Mesothelial cell of epicardium (in vitro differentiated cells): ENCODE data around the gene RABGAP1. TPM values are rescaled to one million over a fixed set of nuclear protein-coding genes. Genes with fewer than 3 reads are reported as not detected.
A peak's percentile ranks its signal among the peaks of the same experiment; 100 is the strongest.

Experiments
- DNase-seq, 2 experiments: peaks; one replicate each; pipeline ENCODE4 v3.0.0; 2021; ENCODE audit warnings: low spot score in 2 of 2; ENCODE audit not compliant: unreplicated experiment in 2 of 2
- H3K27ac Mint-ChIP-seq: 2 replicates; pipeline ENCODE4 v1.8.0; 2021; ENCODE audit warnings: mixed read lengths
- H3K27me3 Mint-ChIP-seq: 2 replicates; pipeline ENCODE4 v1.8.0; 2021; ENCODE audit warnings: low read depth, mixed read lengths
- H3K36me3 Mint-ChIP-seq: 2 replicates; pipeline ENCODE4 v1.8.0; 2021; ENCODE audit warnings: mixed read lengths
- H3K4me1 Mint-ChIP-seq: 2 replicates; pipeline ENCODE4 v1.8.0; 2021; ENCODE audit warnings: mixed read lengths
- H3K4me3 Mint-ChIP-seq: 2 replicates; pipeline ENCODE4 v1.8.0; 2021; ENCODE audit warnings: mild to moderate bottlenecking, moderate library complexity, mixed read lengths
- H3K9me3 Mint-ChIP-seq: 2 replicates; pipeline ENCODE4 v1.8.0; 2021; ENCODE audit warnings: mixed read lengths
- CTCF ChIP-seq: fragments of 200-600 bp; sonication (generic); IDR thresholded peaks from one replicate; pipeline ENCODE4 v1.5.0; 2021; ENCODE audit warnings: antibody characterized with exemption; ENCODE audit not compliant: unreplicated experiment
- total RNA-seq: library from RNA; stranded (reverse); gene quantifications from 3 replicates; pipeline ENCODE4 v1.2.1, GENCODE V29; 2021

The RABGAP1 gene
- total RNA-seq, 1 donor from 2014 or later = 88.1 TPM

- Mint-ChIP-seq H3K36me3 (peaks cover 43% of the 10 kb centered on the region), H3K4me3 (no peak overlapping the region), H3K27me3 (no peaks in the 10 kb centered on the region), H3K27ac (no peak overlapping the region), H3K9me3 (no peaks in the 10 kb centered on the region), H3K4me1 (peaks cover 7% of the 10 kb centered on the region)
- DNase-seq = no peak
- TF ChIP-seq CTCF = no peak
Measured at GRCh38 chr9:123084256-123084655, 143.4 kb downstream of the RABGAP1 start.

- no peaks in the 10 kb centered on the region for H3K9me3 Mint-ChIP-seq
- DNase-seq = no peak
- no peak for TF ChIP-seq CTCF
- no peak overlapping the region for H3K27ac Mint-ChIP-seq
- H3K36me3 Mint-ChIP-seq = peaks cover 43% of the 10 kb centered on the region
- peaks cover 22% of the 10 kb centered on the region for H3K4me1 Mint-ChIP-seq
- no peak overlapping the region for H3K4me3 Mint-ChIP-seq
- H3K27me3 Mint-ChIP-seq = no peaks in the 10 kb centered on the region
Measured at GRCh38 chr9:123085916-123086315, 145.1 kb downstream of the RABGAP1 start.

GRCh38 chr9:123087359-123087888 is 146.6 kb downstream of the RABGAP1 start:
- Mint-ChIP-seq H3K27ac (no peak overlapping the region), H3K36me3 (peaks cover 47% of the 10 kb centered on the region), H3K9me3 (no peaks in the 10 kb centered on the region), H3K4me3 (no peak overlapping the region), H3K4me1 (peaks cover 19% of the 10 kb centered on the region), H3K27me3 (no peaks in the 10 kb centered on the region)
- DNase-seq = no peak
- no peak for TF ChIP-seq CTCF

- Mint-ChIP-seq H3K27ac (no peak overlapping the region), H3K4me3 (no peak overlapping the region), H3K27me3 (no peaks in the 10 kb centered on the region), H3K36me3 (peaks cover 53% of the 10 kb centered on the region), H3K9me3 (no peaks in the 10 kb centered on the region), H3K4me1 (peaks cover 19% of the 10 kb centered on the region)
- no peak for DNase-seq
- TF ChIP-seq CTCF = no peak
Measured at GRCh38 chr9:123089040-123089439, 148.2 kb downstream of the RABGAP1 start.

GRCh38 chr9:123089790-123090189 is 149.0 kb downstream of the RABGAP1 start:
- no peaks in the 10 kb centered on the region for H3K9me3 Mint-ChIP-seq
- H3K27me3 Mint-ChIP-seq = no peaks in the 10 kb centered on the region
- H3K4me3 Mint-ChIP-seq = no peak overlapping the region
- peak overlapping the region; percentile 77 for H3K27ac Mint-ChIP-seq
- DNase-seq = no peak
- TF ChIP-seq CTCF = no peak
- peaks cover 19% of the 10 kb centered on the region for H3K4me1 Mint-ChIP-seq
- peaks cover 50% of the 10 kb centered on the region for H3K36me3 Mint-ChIP-seq
